ENCODE results near the gene TRIM26.

Gene TRIM26

GRCh38 chr6:30175765-30176164 lies 37.4 kb downstream of the TRIM26 start:
- TF ChIP-seq SIN3A (IDR thresholded peaks at IDR 0.05; ENCODE audit: borderline replicate concordance, insufficient read depth, low read length) (no peak), POLR2AphosphoS5 (IDR thresholded peaks at IDR 0.05; ENCODE audit: low read depth, low read length) (no peak), REST (IDR thresholded peaks at IDR 0.05; ENCODE audit: insufficient read depth in 1 of 2, low read depth in 2 of 2, low read length in 2 of 2) (no peak), TAF1 (IDR thresholded peaks at IDR 0.05; ENCODE audit: borderline replicate concordance, insufficient read depth, low read length) (no peak), FOXP2 (optimal IDR thresholded peaks at IDR 0.05; ENCODE audit: borderline replicate concordance, extremely low read depth, extremely low read length, insufficient read depth) (no peak)

- no peak for TF ChIP-seq FOXP2 (optimal IDR thresholded peaks at IDR 0.05; ENCODE audit: borderline replicate concordance, extremely low read depth, extremely low read length, insufficient read depth)
- TF ChIP-seq REST (IDR thresholded peaks at IDR 0.05; ENCODE audit: insufficient read depth in 1 of 2, low read depth in 2 of 2, low read length in 2 of 2), result no peak
- no peak for TF ChIP-seq SIN3A (IDR thresholded peaks at IDR 0.05; ENCODE audit: borderline replicate concordance, insufficient read depth, low read length)
Measured at GRCh38 chr6:30172681-30173080, 40.5 kb downstream of the TRIM26 start.

GRCh38 chr6:30171677-30172471 lies 41.3 kb downstream of the TRIM26 start:
- TF ChIP-seq FOXP2 (optimal IDR thresholded peaks at IDR 0.05; ENCODE audit: borderline replicate concordance, extremely low read depth, extremely low read length, insufficient read depth) (no peak), REST (IDR thresholded peaks at IDR 0.05; ENCODE audit: insufficient read depth in 1 of 2, low read depth in 2 of 2, low read length in 2 of 2) (no peak), POLR2AphosphoS5 (IDR thresholded peaks at IDR 0.05; ENCODE audit: low read depth, low read length) (no peak), TAF1 (IDR thresholded peaks at IDR 0.05; ENCODE audit: borderline replicate concordance, insufficient read depth, low read length) (no peak), SIN3A (IDR thresholded peaks at IDR 0.05; ENCODE audit: borderline replicate concordance, insufficient read depth, low read length) (no peak)

- TF ChIP-seq POLR2AphosphoS5 (IDR thresholded peaks at IDR 0.05; ENCODE audit: low read depth, low read length) (no peak), REST (IDR thresholded peaks at IDR 0.05; ENCODE audit: insufficient read depth in 1 of 2, low read depth in 2 of 2, low read length in 2 of 2) (no peak), TAF1 (IDR thresholded peaks at IDR 0.05; ENCODE audit: borderline replicate concordance, insufficient read depth, low read length) (no peak), SIN3A (IDR thresholded peaks at IDR 0.05; ENCODE audit: borderline replicate concordance, insufficient read depth, low read length) (no peak), FOXP2 (optimal IDR thresholded peaks at IDR 0.05; ENCODE audit: borderline replicate concordance, extremely low read depth, extremely low read length, insufficient read depth) (no peak)
Measured at GRCh38 chr6:30169658-30170614, 43.3 kb downstream of the TRIM26 start.
